Natural killer cell (primary cell): ENCODE data around the gene CAMK2D. TPM values are rescaled to one million over a fixed set of nuclear protein-coding genes. Genes with fewer than 3 reads are reported as not detected.

ENCODE experiments used
- ATAC-seq, 3 donors: fragments of 150-1000 bp in 2 of 3; fragments of 200-7000 bp in 1 of 3; cut with Tn5 transposase; 1 replicate in 1 of 3; 2 replicates in 2 of 3; pipeline ENCODE4 v1.10.0; 2021; ENCODE audit warnings: mild to moderate bottlenecking in 2 of 3, moderate library complexity in 2 of 3
- DNase-seq, 2 donors: peaks; one replicate each; pipeline versions ENCODE4 v3.0.0 to v3.0.0-alpha.2; 2013 to 2021; ENCODE audit warnings: mixed read lengths in 1 of 2
- H3K27ac ChIP-seq: one replicate; pipeline ENCODE4 v1.5.1; 2013; ENCODE audit warnings: mild to moderate bottlenecking, low read length
- H3K27me3 ChIP-seq: one replicate; pipeline ENCODE4 v1.6.1; 2013; ENCODE audit warnings: low read length; ENCODE audit not compliant: control insufficient read depth, insufficient read depth
- H3K36me3 ChIP-seq: one replicate; pipeline ENCODE4 v1.6.1; 2013; ENCODE audit warnings: low read length; ENCODE audit not compliant: control insufficient read depth, insufficient read depth
- H3K4me1 ChIP-seq: one replicate; pipeline ENCODE4 v1.6.1; 2013; ENCODE audit warnings: low read length; ENCODE audit not compliant: control insufficient read depth, insufficient read depth
- H3K4me3 ChIP-seq: one replicate; pipeline ENCODE4 v1.5.1; 2013; ENCODE audit warnings: low read length
- H3K9me3 ChIP-seq: one replicate; pipeline ENCODE4 v1.6.1; 2013; ENCODE audit warnings: low read length; ENCODE audit not compliant: control insufficient read depth, insufficient read depth
- H3K27ac Mint-ChIP-seq, 2 donors: one replicate each; pipeline ENCODE4 v1.8.0; 2022; ENCODE audit warnings: mild to moderate bottlenecking in 2 of 2, mixed read lengths in 2 of 2, moderate library complexity in 1 of 2
- H3K27me3 Mint-ChIP-seq, 2 donors: one replicate each; pipeline ENCODE4 v1.8.0; 2022; ENCODE audit warnings: low read depth in 2 of 2, mixed read lengths in 2 of 2
- H3K36me3 Mint-ChIP-seq: one replicate; pipeline ENCODE4 v1.8.0; 2022; ENCODE audit warnings: mixed read lengths
- H3K4me1 Mint-ChIP-seq, 2 donors: one replicate each; pipeline ENCODE4 v1.8.0; 2022; ENCODE audit warnings: mixed read lengths in 2 of 2
- H3K4me3 Mint-ChIP-seq: one replicate; pipeline ENCODE4 v1.8.0; 2022; ENCODE audit warnings: mild to moderate bottlenecking, moderate library complexity, mixed read lengths
- H3K9me3 Mint-ChIP-seq, 2 donors: one replicate each; pipeline ENCODE4 v1.8.0; 2022; ENCODE audit warnings: mixed read lengths in 2 of 2
- CTCF ChIP-seq: fragments of 200-600 bp; IDR thresholded peaks from one replicate; pipeline ENCODE4 v1.8.0; 2022; ENCODE audit warnings: antibody characterized with exemption
- WGBS: methylation state at CpG from one replicate; pipeline ENCODE4 v1.1.7; 2013; ENCODE audit warnings: missing lambda C conversion rate; ENCODE audit not compliant: insufficient coverage; 5-methylcytosine and 5-hydroxymethylcytosine counted together
- intact Hi-C: fragments of 100-400 bp; cut with micrococcal nuclease; formaldehyde crosslinking; loops from one replicate; pipeline ENCODE4 v1.14.2; 2022
- total RNA-seq, 4 donors: library from RNA; stranded (reverse); fragments of 120-200 nt in 1 of 4; gene quantifications; one replicate each; pipeline versions ENCODE4 v1.2.3 to v1.2.4, GENCODE V29; 2013 to 2022

The CAMK2D gene
- total RNA-seq, 3 donors from 2014 or later (not counting 1 experiment from before 2014, with no cell fraction given) = 31.6 to 40.1 (median 34.5) TPM

GRCh38 chr4:113472864-113473263 is 288.7 kb downstream of the CAMK2D start:
- no peak for TF ChIP-seq CTCF
- Mint-ChIP-seq H3K4me1 (peaks cover 0 to 12% of the 10 kb centered on the region in 2 donors), H3K4me3 (no peak overlapping the region), H3K27me3 (no peaks in the 10 kb centered on the region), H3K9me3 (no peaks in the 10 kb centered on the region), H3K36me3 (no peaks in the 10 kb centered on the region), H3K27ac (no peak overlapping the region)
- DNase-seq (no peak), ATAC-seq (no peak)
- WGBS = no CpG with 5 or more reads among the region's 1 CpG
- Histone ChIP-seq H3K27me3 (no peaks in the 10 kb centered on the region), H3K4me3 (no peak overlapping the region), H3K36me3 (peaks cover 2% of the 10 kb centered on the region), H3K27ac (no peak overlapping the region), H3K4me1 (no peaks in the 10 kb centered on the region), H3K9me3 (peaks cover 9% of the 10 kb centered on the region)
- intact Hi-C loops = no loop called here

GRCh38 chr4:113471146-113471860 is 290.2 kb downstream of the CAMK2D start:
- DNase-seq (no peak), ATAC-seq (no peak)
- 100% methylated on average over 4 of the region's 4 CpGs for WGBS
- no peaks in the 10 kb centered on the region for H3K9me3 Mint-ChIP-seq
- Histone ChIP-seq H3K27ac (no peak overlapping the region), H3K27me3 (no peaks in the 10 kb centered on the region), H3K4me1 (no peaks in the 10 kb centered on the region), H3K4me3 (no peak overlapping the region), H3K36me3 (peaks cover 2% of the 10 kb centered on the region), H3K9me3 (no peaks in the 10 kb centered on the region)
- H3K27me3 Mint-ChIP-seq = no peaks in the 10 kb centered on the region
- no peaks in the 10 kb centered on the region for H3K36me3 Mint-ChIP-seq
- H3K4me3 Mint-ChIP-seq = no peak overlapping the region
- intact Hi-C loops = no loop called here
- no peak for TF ChIP-seq CTCF
- H3K4me1 Mint-ChIP-seq = peaks cover 0 to 12% of the 10 kb centered on the region in 2 donors
- no peak overlapping the region for H3K27ac Mint-ChIP-seq

- Mint-ChIP-seq H3K36me3 (no peaks in the 10 kb centered on the region), H3K27me3 (no peaks in the 10 kb centered on the region), H3K27ac (peak overlapping the region in 1 of 2 donors; percentile 10), H3K4me1 (peaks cover 0 to 12% of the 10 kb centered on the region in 2 donors), H3K4me3 (no peak overlapping the region), H3K9me3 (no peaks in the 10 kb centered on the region)
- no peak for TF ChIP-seq CTCF
- Histone ChIP-seq H3K4me1 (no peaks in the 10 kb centered on the region), H3K4me3 (no peak overlapping the region), H3K27ac (no peak overlapping the region), H3K36me3 (peaks cover 2% of the 10 kb centered on the region), H3K27me3 (no peaks in the 10 kb centered on the region), H3K9me3 (no peaks in the 10 kb centered on the region)
- WGBS = 98% methylated on average over 1 of the region's 1 CpG
- intact Hi-C loops = no loop called here
- ATAC-seq (no peak), DNase-seq (no peak)
Measured at GRCh38 chr4:113469926-113470325, 291.6 kb downstream of the CAMK2D start.

- Histone ChIP-seq H3K4me1 (no peaks in the 10 kb centered on the region), H3K27ac (no peak overlapping the region), H3K9me3 (no peaks in the 10 kb centered on the region), H3K36me3 (peaks cover 3% of the 10 kb centered on the region), H3K4me3 (no peak overlapping the region), H3K27me3 (no peaks in the 10 kb centered on the region)
- intact Hi-C loops = no loop called here
- Mint-ChIP-seq H3K36me3 (no peaks in the 10 kb centered on the region), H3K4me1 (peaks cover 0 to 12% of the 10 kb centered on the region in 2 donors), H3K4me3 (no peak overlapping the region), H3K27me3 (no peaks in the 10 kb centered on the region), H3K9me3 (no peaks in the 10 kb centered on the region), H3K27ac (no peak overlapping the region)
- 100% methylated on average over 1 of the region's 1 CpG for WGBS
- ATAC-seq = no peak
- TF ChIP-seq CTCF = no peak
- no peak for DNase-seq
Measured at GRCh38 chr4:113469023-113469390, 292.5 kb downstream of the CAMK2D start.
